Measurements from ENCODE around the gene AP2B1.

AP2B1 gene

GRCh38 chr17:35651467-35651866 lies 64.3 kb downstream of the AP2B1 start:
- no peak for DNase-seq (ENCODE audit: extremely low read depth, low read depth)
- no peak overlapping the region for H3K4me3 ChIP-seq (replicated peaks; ENCODE audit: low read depth, low read length)
- TF ChIP-seq CTCF (IDR thresholded peaks at IDR 0.05; ENCODE audit: low read depth, low read length, missing control alignments): no peak

- TF ChIP-seq CTCF (IDR thresholded peaks at IDR 0.05; ENCODE audit: low read depth, low read length, missing control alignments): no peak
- H3K4me3 ChIP-seq (replicated peaks; ENCODE audit: low read depth, low read length): no peak overlapping the region
These were observed 66.7 kb downstream of the AP2B1 start for GRCh38 chr17:35653619-35654361.

GRCh38 chr17:35655303-35655702 lies 68.2 kb downstream of the AP2B1 start:
- no peak for TF ChIP-seq CTCF (IDR thresholded peaks at IDR 0.05; ENCODE audit: low read depth, low read length, missing control alignments)
- no peak overlapping the region for H3K4me3 ChIP-seq (replicated peaks; ENCODE audit: low read depth, low read length)
- no peak for DNase-seq (ENCODE audit: extremely low read depth, low read depth)

More at GRCh38 chr17:35653619-35654361, 66.7 kb downstream of the AP2B1 start:
- DNase-seq (ENCODE audit: extremely low read depth, low read depth): no peak

- no peak for TF ChIP-seq CTCF (IDR thresholded peaks at IDR 0.05; ENCODE audit: low read depth, low read length, missing control alignments)
- no peak for DNase-seq (ENCODE audit: extremely low read depth, low read depth)
- H3K4me3 ChIP-seq (replicated peaks; ENCODE audit: low read depth, low read length): no peak overlapping the region
These were observed 73.8 kb downstream of the AP2B1 start for GRCh38 chr17:35660902-35661301.

GRCh38 chr17:35664685-35665084 lies 77.6 kb downstream of the AP2B1 start:
- H3K4me3 ChIP-seq (replicated peaks; ENCODE audit: low read depth, low read length): no peak overlapping the region
- DNase-seq (ENCODE audit: extremely low read depth, low read depth): no peak
- TF ChIP-seq CTCF (IDR thresholded peaks at IDR 0.05; ENCODE audit: low read depth, low read length, missing control alignments): no peak

- no peak overlapping the region for H3K4me3 ChIP-seq (replicated peaks; ENCODE audit: low read depth, low read length)
- no peak for TF ChIP-seq CTCF (IDR thresholded peaks at IDR 0.05; ENCODE audit: low read depth, low read length, missing control alignments)
- no peak for DNase-seq (ENCODE audit: extremely low read depth, low read depth)
These were observed 78.5 kb downstream of the AP2B1 start for GRCh38 chr17:35665662-35666061.

- no peak overlapping the region for H3K4me3 ChIP-seq (replicated peaks; ENCODE audit: low read depth, low read length)
- TF ChIP-seq CTCF (IDR thresholded peaks at IDR 0.05; ENCODE audit: low read depth, low read length, missing control alignments): no peak
- no peak for DNase-seq (ENCODE audit: extremely low read depth, low read depth)
These were observed 78.9 kb downstream of the AP2B1 start for GRCh38 chr17:35666070-35666469.

All from HFF-Myc (cell line).